Liver (tissue), 9 donors: ENCODE data around the gene EXOC6. TPM values are rescaled to one million over a fixed set of nuclear protein-coding genes. Genes with fewer than 3 reads are reported as not detected.

Experiments
- DNase-seq: peaks from one replicate; pipeline ENCODE4 v3.0.0-alpha.2; 2017; ENCODE audit warnings: low spot score
- H3K27ac ChIP-seq, 2 donors: one replicate each; pipeline ENCODE4 v1.7.0; 2013; ENCODE audit warnings: inconsistent platforms in 2 of 2, low read length in 2 of 2, control low read depth in 1 of 2, low read depth in 1 of 2, mild to moderate bottlenecking in 1 of 2
- H3K27me3 ChIP-seq, 4 donors: one replicate each; pipeline versions ENCODE4 v1.6.1 to v1.7.0; 2013; ENCODE audit warnings: low read length in 3 of 4, inconsistent platforms in 1 of 4, mild to moderate bottlenecking in 1 of 4, moderate library complexity in 1 of 4; ENCODE audit not compliant: control insufficient read depth in 4 of 4, insufficient read depth in 4 of 4
- H3K36me3 ChIP-seq, 4 donors: one replicate each; pipeline versions ENCODE4 v1.6.1 to v1.7.0; 2013; ENCODE audit warnings: low read length in 3 of 4, mild to moderate bottlenecking in 3 of 4, low read depth in 1 of 4, moderate library complexity in 1 of 4; ENCODE audit not compliant: control insufficient read depth in 4 of 4, insufficient read depth in 3 of 4
- H3K4me1 ChIP-seq, 4 donors: one replicate each; pipeline versions ENCODE4 v1.6.1 to v1.7.0; 2013; ENCODE audit warnings: low read length in 3 of 4, mild to moderate bottlenecking in 3 of 4, moderate library complexity in 1 of 4; ENCODE audit not compliant: control insufficient read depth in 4 of 4, insufficient read depth in 4 of 4
- H3K4me3 ChIP-seq, 3 donors: one replicate each; pipeline versions ENCODE4 v1.6.1 to v1.7.0; 2013; ENCODE audit warnings: low read length in 3 of 3, control low read depth in 1 of 3, low read depth in 1 of 3, mild to moderate bottlenecking in 1 of 3
- H3K9ac ChIP-seq, 2 donors: one replicate each; pipeline ENCODE4 v1.7.0; 2013; ENCODE audit warnings: low read length in 2 of 2, mild to moderate bottlenecking in 2 of 2, moderate library complexity in 2 of 2, control low read depth in 1 of 2, low read depth in 1 of 2
- H3K9me3 ChIP-seq, 4 donors: one replicate each; pipeline versions ENCODE4 v1.6.1 to v1.7.0; 2013; ENCODE audit warnings: low read length in 3 of 4; ENCODE audit not compliant: control insufficient read depth in 4 of 4
- ATF3 ChIP-seq: IDR thresholded peaks from 2 replicates; pipeline ENCODE4 v1.6.1; 2016; ENCODE audit warnings: antibody characterized with exemption
- CTCF ChIP-seq: fragments of 150-350 bp; IDR thresholded peaks from 2 replicates; pipeline ENCODE4 v1.5.1; 2017; ENCODE audit warnings: improper control_type of control experiment, low read depth, low read length; ENCODE audit not compliant: missing input control
- EGR1 ChIP-seq, 2 donors: IDR thresholded peaks; 2 replicates each; pipeline ENCODE4 v1.6.1; 2016 to 2018; ENCODE audit warnings: antibody characterized with exemption in 2 of 2, low read depth in 2 of 2
- FOXA1 ChIP-seq: IDR thresholded peaks from 2 replicates; pipeline ENCODE4 v1.6.1; 2016; ENCODE audit warnings: antibody characterized with exemption
- GABPA ChIP-seq, 2 donors: IDR thresholded peaks in 1 of 2; conservative IDR thresholded peaks in 1 of 2; 2 replicates each; pipeline ENCODE4 v1.6.1; 2016; ENCODE audit warnings: antibody characterized with exemption in 2 of 2, mild to moderate bottlenecking in 1 of 2, moderate library complexity in 1 of 2
- HNF4A ChIP-seq, 2 donors: conservative IDR thresholded peaks; 2 replicates each; pipeline ENCODE4 v1.6.1; 2016; ENCODE audit warnings: antibody characterized with exemption in 2 of 2, mild to moderate bottlenecking in 2 of 2
- HNF4G ChIP-seq: IDR thresholded peaks from 2 replicates; pipeline ENCODE4 v1.6.1; 2016; ENCODE audit warnings: antibody characterized with exemption
- JUND ChIP-seq, 2 donors: IDR thresholded peaks; 2 replicates each; pipeline ENCODE4 v1.6.1; 2016; ENCODE audit warnings: antibody characterized with exemption in 2 of 2
- MAX ChIP-seq: IDR thresholded peaks from 2 replicates; pipeline ENCODE4 v1.6.1; 2016; ENCODE audit warnings: antibody characterized with exemption
- NR2F2 ChIP-seq: IDR thresholded peaks from 2 replicates; pipeline ENCODE4 v1.6.1; 2016; ENCODE audit warnings: antibody characterized with exemption
- RAD21 ChIP-seq, 2 donors: IDR thresholded peaks; 2 replicates each; pipeline ENCODE4 v1.6.1; 2016; ENCODE audit warnings: antibody characterized with exemption in 2 of 2, mild to moderate bottlenecking in 2 of 2
- REST ChIP-seq: IDR thresholded peaks from 2 replicates; pipeline ENCODE4 v1.6.1; 2016; ENCODE audit warnings: antibody characterized with exemption, mild to moderate bottlenecking
- RXRA ChIP-seq, 2 donors: IDR thresholded peaks; 2 replicates each; pipeline ENCODE4 v1.6.1; 2017 to 2018; ENCODE audit warnings: antibody characterized with exemption in 2 of 2, mild to moderate bottlenecking in 1 of 2
- SP1 ChIP-seq: IDR thresholded peaks from 2 replicates; pipeline ENCODE4 v1.6.1; 2018; ENCODE audit warnings: antibody characterized with exemption, mild to moderate bottlenecking
- YY1 ChIP-seq: IDR thresholded peaks from 2 replicates; pipeline ENCODE4 v1.6.1; 2016; ENCODE audit warnings: antibody characterized with exemption, mild to moderate bottlenecking
- ZBTB33 ChIP-seq: IDR thresholded peaks from 2 replicates; pipeline ENCODE4 v1.6.1; 2016; ENCODE audit warnings: antibody characterized with exemption
- WGBS: extraction: QIAGEN DNeasy Blood & Tissue Kit; methylation state at CpG from one replicate; pipeline ENCODE4 v1.1.7; 2013; 5-methylcytosine and 5-hydroxymethylcytosine counted together
- polyA plus RNA-seq, 2 donors: library from polyadenylated mRNA; stranded (reverse) in 1 of 2; unstranded in 1 of 2; fragments of 200-250 nt in 1 of 2; fragments of >200 nt in 1 of 2; fragmentation: Nextera tagmentation in 1 of 2; extraction: Ambion mirVana in 1 of 2; gene quantifications; one replicate each; pipeline versions ENCODE4 v1.2.1 to v1.2.3, GENCODE V29; 2013 to 2015
- total RNA-seq, 2 donors: library from RNA; depleted of rRNA; stranded (reverse); fragments of >200 nt; gene quantifications; one replicate each; pipeline ENCODE4 v1.2.3, GENCODE V29; 2014
- donor health status: healthy.
- donor health status: healthy.
- donor health status: healthy.
- donor health status: healthy.
- donor health status: healthy.

Gene EXOC6
- total and polyA plus RNA-seq, 4 donors: 6.5 to 35.4 (median 8.4) TPM

GRCh38 chr10:93034426-93034825 is 186.1 kb downstream of the EXOC6 start:
- H3K4me1 ChIP-seq: peaks cover 0 to 24% (median 18%) of the 10 kb centered on the region in 4 donors
- no peak overlapping the region for H3K9ac ChIP-seq
- H3K4me3 ChIP-seq: no peak overlapping the region
- DNase-seq: no peak
- no peaks in the 10 kb centered on the region for H3K27me3 ChIP-seq
- no peak for TF ChIP-seq JUND (IDR thresholded peaks at IDR 0.05)
- no peak for TF ChIP-seq YY1
- WGBS: 62% methylated on average over 1 of the region's 1 CpG
- no peaks in the 10 kb centered on the region for H3K36me3 ChIP-seq
- H3K9me3 ChIP-seq: no peaks in the 10 kb centered on the region
- no peak overlapping the region for H3K27ac ChIP-seq

- Histone ChIP-seq H3K4me1 (peaks cover 0 to under 1% (median 0%) of the 10 kb centered on the region in 4 donors), H3K36me3 (no peaks in the 10 kb centered on the region), H3K27ac (no peak overlapping the region), H3K9me3 (no peaks in the 10 kb centered on the region), H3K4me3 (no peak overlapping the region), H3K9ac (no peak overlapping the region), H3K27me3 (no peaks in the 10 kb centered on the region)
- no peak for DNase-seq
- 94% methylated on average over 1 of the region's 1 CpG for WGBS
- TF ChIP-seq REST: no peak
- no peak for TF ChIP-seq NR2F2
- no peak for TF ChIP-seq GABPA (IDR thresholded peaks at IDR 0.05 in 1 of 2, conservative IDR thresholded peaks at IDR 0.05 in 1 of 2)
- no peak for TF ChIP-seq ZBTB33
- TF ChIP-seq RAD21 (IDR thresholded peaks at IDR 0.05): no peak
- no peak for TF ChIP-seq MAX
- no peak for TF ChIP-seq ATF3
- no peak for TF ChIP-seq HNF4A (conservative IDR thresholded peaks at IDR 0.05)
- no peak for TF ChIP-seq YY1
- no peak for TF ChIP-seq SP1
- TF ChIP-seq EGR1 (IDR thresholded peaks at IDR 0.05; ENCODE audit: low read depth in 2 of 2): no peak
- no peak for TF ChIP-seq RXRA (IDR thresholded peaks at IDR 0.05)
- TF ChIP-seq HNF4G: no peak
- no peak for TF ChIP-seq JUND (IDR thresholded peaks at IDR 0.05)
- no peak for TF ChIP-seq CTCF
- no peak for TF ChIP-seq FOXA1
These were observed 190.8 kb downstream of the EXOC6 start for GRCh38 chr10:93039110-93039509.
